GM19025 (cell line): Measurements from ENCODE around the gene NCF2.

Source experiments
- ATAC-seq: cut with Tn5 transposase; IDR thresholded peaks from one replicate; pipeline ENCODE4 v1.9.1; 2021; ENCODE audit warnings: mild to moderate bottlenecking, low read depth, moderate library complexity; ENCODE audit not compliant: unreplicated experiment

NCF2 gene

DNA sequence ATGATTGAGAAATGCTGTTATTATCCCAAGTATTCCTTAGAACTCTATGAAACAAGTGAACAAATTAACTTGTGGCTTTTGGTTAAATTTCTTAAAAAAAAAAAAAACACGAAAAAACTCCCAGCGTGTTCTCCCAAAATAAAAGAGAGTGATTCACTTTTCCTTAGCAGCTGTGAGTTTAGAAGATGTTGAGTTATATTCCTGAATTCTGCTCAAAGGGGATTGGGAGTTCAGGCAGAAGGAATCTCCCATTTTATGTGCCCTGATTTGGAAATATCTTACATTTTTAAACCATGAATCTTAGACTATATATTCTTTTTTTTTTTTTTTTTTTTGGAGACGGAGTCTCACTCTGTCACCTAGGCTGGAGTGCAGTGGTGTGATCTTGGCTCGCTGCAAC is 83.7 kb downstream of the NCF2 start:
- ATAC-seq: no peak
